ENCODE measurements around the gene EIF5B. TPM values are rescaled to one million over a fixed set of nuclear protein-coding genes. Genes with fewer than 3 reads are reported as not detected.

EIF5B gene
- total RNA-seq, 1 experiment from 2014 or later: 78.7 TPM

DNA sequence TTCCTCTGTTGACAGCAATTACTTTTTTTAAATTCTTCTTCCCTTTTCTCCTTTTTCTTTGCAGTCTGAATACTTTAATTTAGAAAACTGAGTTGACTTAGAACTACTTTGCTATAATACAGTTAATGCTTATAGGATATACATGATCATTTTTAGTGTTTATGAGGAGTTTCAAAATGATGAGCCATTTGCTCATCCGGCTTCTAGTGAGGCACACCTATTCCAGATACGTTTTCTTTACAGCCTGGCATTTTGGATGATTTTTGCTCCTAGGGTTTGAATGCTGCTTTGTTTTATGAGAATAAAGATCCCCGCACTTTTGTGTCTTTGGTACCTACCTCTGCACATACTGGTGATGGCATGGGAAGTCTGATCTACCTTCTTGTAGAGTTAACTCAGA lies 52.8 kb downstream of the EIF5B start:
- no peak for DNase-seq (ENCODE audit: low spot score)
- no peak overlapping the region for H3K27ac ChIP-seq (ENCODE audit: low read depth, low read length, poor library complexity, severe bottlenecking)
- no peaks in the 10 kb centered on the region for H3K4me1 ChIP-seq (ENCODE audit: insufficient read depth, low read length, poor library complexity, severe bottlenecking)
- intact Hi-C loops (cut with micrococcal nuclease; ENCODE audit: unreplicated experiment): no loop called here
- no peaks in the 10 kb centered on the region for H3K27me3 ChIP-seq (replicated peaks; ENCODE audit: insufficient read depth, low read depth, low read length, poor library complexity)
- CTCF ChIA-PET: no interaction called here
- peaks cover 54% of the 10 kb centered on the region for H3K36me3 ChIP-seq (ENCODE audit: insufficient read depth, low read length, poor library complexity, severe bottlenecking)
- no peak for TF ChIP-seq EZH2 (IDR thresholded peaks at IDR 0.05; ENCODE audit: borderline replicate concordance, low read depth, low read length, poor library complexity, severe bottlenecking)
- TF ChIP-seq, protein P1, sequence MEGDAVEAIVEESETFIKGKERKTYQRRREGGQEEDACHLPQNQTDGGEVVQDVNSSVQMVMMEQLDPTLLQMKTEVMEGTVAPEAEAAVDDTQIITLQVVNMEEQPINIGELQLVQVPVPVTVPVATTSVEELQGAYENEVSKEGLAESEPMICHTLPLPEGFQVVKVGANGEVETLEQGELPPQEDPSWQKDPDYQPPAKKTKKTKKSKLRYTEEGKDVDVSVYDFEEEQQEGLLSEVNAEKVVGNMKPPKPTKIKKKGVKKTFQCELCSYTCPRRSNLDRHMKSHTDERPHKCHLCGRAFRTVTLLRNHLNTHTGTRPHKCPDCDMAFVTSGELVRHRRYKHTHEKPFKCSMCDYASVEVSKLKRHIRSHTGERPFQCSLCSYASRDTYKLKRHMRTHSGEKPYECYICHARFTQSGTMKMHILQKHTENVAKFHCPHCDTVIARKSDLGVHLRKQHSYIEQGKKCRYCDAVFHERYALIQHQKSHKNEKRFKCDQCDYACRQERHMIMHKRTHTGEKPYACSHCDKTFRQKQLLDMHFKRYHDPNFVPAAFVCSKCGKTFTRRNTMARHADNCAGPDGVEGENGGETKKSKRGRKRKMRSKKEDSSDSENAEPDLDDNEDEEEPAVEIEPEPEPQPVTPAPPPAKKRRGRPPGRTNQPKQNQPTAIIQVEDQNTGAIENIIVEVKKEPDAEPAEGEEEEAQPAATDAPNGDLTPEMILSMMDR (conservative IDR thresholded peaks at IDR 0.05; ENCODE audit: low read depth, low read length): no peak
- POLR2A ChIA-PET (ENCODE audit: low non-redundant PET): no interaction called here
- no peak overlapping the region for H3K4me3 ChIP-seq (ENCODE audit: low read depth, low read length, poor library complexity, severe bottlenecking)
- H3K9me3 ChIP-seq (ENCODE audit: low read depth, low read length, poor library complexity, severe bottlenecking): no peaks in the 10 kb centered on the region
- no TSS peak for BruUV-seq (replicated peaks)

DNA sequence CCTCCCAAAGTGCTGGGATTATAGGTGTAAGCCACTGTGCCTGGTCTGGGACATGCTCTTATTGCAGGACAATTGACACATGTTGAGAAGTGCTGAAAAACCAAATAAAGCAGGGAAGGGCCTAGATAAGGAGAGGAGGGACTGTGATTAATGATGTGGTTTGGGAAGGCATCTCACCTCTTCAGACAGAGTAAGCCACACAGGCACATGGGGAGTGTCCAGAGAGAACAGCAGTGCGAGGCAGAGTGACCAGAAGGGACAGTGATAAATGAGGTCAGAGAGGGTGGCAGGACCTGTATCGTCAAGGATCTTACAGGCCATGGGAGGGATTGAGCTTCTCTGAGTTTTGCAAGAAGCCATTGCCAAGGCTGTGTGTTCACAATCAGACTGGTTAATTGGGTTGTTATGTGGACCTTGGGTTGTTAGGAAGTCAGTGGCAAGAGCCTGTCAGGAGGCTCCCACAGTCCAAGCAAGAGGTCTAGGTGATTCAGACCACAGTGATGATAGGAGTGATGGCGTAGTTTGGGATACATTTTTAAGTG lies 58.5 kb downstream of the EIF5B start:
- Histone ChIP-seq H3K36me3 (ENCODE audit: insufficient read depth, low read length, poor library complexity, severe bottlenecking) (peaks cover 96% of the 10 kb centered on the region), H3K27ac (ENCODE audit: low read depth, low read length, poor library complexity, severe bottlenecking) (no peak overlapping the region), H3K4me3 (ENCODE audit: low read depth, low read length, poor library complexity, severe bottlenecking) (no peak overlapping the region), H3K27me3 (replicated peaks; ENCODE audit: insufficient read depth, low read depth, low read length, poor library complexity) (no peaks in the 10 kb centered on the region), H3K4me1 (ENCODE audit: insufficient read depth, low read length, poor library complexity, severe bottlenecking) (no peaks in the 10 kb centered on the region), H3K9me3 (ENCODE audit: low read depth, low read length, poor library complexity, severe bottlenecking) (no peaks in the 10 kb centered on the region)
- TF ChIP-seq EZH2 (IDR thresholded peaks at IDR 0.05; ENCODE audit: borderline replicate concordance, low read depth, low read length, poor library complexity, severe bottlenecking): no peak
- POLR2A ChIA-PET (ENCODE audit: low non-redundant PET): no interaction called here
- intact Hi-C loops (cut with micrococcal nuclease; ENCODE audit: unreplicated experiment): no loop called here
- DNase-seq (ENCODE audit: low spot score): no peak
- BruUV-seq (replicated peaks): no TSS peak
- CTCF ChIA-PET: no interaction called here

DNA sequence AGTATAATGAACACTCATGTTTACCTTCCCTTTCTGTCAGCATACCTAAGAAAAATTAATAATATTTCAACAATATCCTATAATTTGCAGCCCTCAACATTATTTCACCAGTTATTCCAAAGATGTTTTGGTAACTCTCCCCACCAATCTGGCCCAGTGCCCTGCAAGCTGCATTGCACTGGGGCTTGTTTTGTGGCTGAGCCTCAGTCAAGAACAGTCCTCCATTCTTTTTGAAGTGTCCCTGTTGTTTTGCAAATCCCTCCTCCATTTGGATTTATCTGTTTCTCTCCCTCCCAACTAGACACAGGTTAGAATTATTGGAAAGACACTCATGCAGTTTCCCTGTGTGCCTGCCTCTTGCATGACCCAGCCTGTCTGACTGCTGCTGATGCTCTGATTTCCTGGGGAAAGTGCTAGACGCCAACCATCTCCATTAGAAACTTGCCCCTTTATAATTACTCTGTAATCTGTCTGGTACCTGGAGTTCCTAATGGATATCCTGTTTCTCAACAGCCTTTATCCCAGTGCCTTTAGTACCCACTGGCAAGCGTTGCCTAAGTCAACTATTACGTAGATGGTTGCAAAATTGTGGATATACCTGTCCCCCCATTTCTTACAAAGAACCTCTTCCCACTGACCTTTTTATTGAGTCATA lies 60.2 kb downstream of the EIF5B start:
- TF ChIP-seq, protein P1 (conservative IDR thresholded peaks at IDR 0.05; ENCODE audit: low read depth, low read length): no peak
- no peak for TF ChIP-seq EZH2 (IDR thresholded peaks at IDR 0.05; ENCODE audit: borderline replicate concordance, low read depth, low read length, poor library complexity, severe bottlenecking)
- no peaks in the 10 kb centered on the region for H3K9me3 ChIP-seq (ENCODE audit: low read depth, low read length, poor library complexity, severe bottlenecking)
- H3K27me3 ChIP-seq (replicated peaks; ENCODE audit: insufficient read depth, low read depth, low read length, poor library complexity): no peaks in the 10 kb centered on the region
- H3K4me3 ChIP-seq (ENCODE audit: low read depth, low read length, poor library complexity, severe bottlenecking): no peak overlapping the region
- ChIA-PET CTCF (interaction anchor here (0.6 to 0.7 kb wide), 2 partner anchors 32 to 57 kb away, joined by 3 to 4 read pairs; no protein-coding TSS in a partner anchor), POLR2A (ENCODE audit: low non-redundant PET) (no interaction called here)
- intact Hi-C loops (cut with micrococcal nuclease; ENCODE audit: unreplicated experiment): no loop called here
- H3K4me1 ChIP-seq (ENCODE audit: insufficient read depth, low read length, poor library complexity, severe bottlenecking): no peaks in the 10 kb centered on the region
- no peak overlapping the region for H3K27ac ChIP-seq (ENCODE audit: low read depth, low read length, poor library complexity, severe bottlenecking)
- DNase-seq (ENCODE audit: low spot score): no peak
- H3K36me3 ChIP-seq (ENCODE audit: insufficient read depth, low read length, poor library complexity, severe bottlenecking): peaks cover 95% of the 10 kb centered on the region
- BruUV-seq (replicated peaks): no TSS peak
